Measurements from ENCODE around the gene DOC2B.
"Not testable (repeated sequence)": the region's sequence is repeated elsewhere in the genome, so short reads cannot be mapped to it uniquely, and the experiment has no call there.

DOC2B gene

DNA sequence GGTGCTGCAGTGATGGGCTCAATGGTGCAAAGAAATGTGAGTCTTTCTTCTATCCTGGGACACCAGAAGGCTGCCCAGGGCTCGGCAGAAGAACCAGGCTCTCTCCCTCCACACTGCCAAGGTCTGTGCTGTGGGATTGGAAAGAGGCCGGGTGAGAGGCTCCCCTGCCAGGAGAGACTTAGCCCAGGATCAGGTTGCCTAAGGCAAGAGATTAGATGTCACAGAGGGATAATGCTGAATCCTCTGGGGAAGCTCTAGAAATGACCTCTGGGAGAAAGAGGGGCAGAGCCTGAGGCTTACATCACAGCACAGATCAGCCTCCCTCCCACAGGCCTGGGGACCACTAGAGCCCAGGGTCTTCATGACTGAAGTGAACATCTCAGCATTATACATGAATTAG, 5.7 kb upstream of the DOC2B start:
- no peak for DNase-seq

DNA sequence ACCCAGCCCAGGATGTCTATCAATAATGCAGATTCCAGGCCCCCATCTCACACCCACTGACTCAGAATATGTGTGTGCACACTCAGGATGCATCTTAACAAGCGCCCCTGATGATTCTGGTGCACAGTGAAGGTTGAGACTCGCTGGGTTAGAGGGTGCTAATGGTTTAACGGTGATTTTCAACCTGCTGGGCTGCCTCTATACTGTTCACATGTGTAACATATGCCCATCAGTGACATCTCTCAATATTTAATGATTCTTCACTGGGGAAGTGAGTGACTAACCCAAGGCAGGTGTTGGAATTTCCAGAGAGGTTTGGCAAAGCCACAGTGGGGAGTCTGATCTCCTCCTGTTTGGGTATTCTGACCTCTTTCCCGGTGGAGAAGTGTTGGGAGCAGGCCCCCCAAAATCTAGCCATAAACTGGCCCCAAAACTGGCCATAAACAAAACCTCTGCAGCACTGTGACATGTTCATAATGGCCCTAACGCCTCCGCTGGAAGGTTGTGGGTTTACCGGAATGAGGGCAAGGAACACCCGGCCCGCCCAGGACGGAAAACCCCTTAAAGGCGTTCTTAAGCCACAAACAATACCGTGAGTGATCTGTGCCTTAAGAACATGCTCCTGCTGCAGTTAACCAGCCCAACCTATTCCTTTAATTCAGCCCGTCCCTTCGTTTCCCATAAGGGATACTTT, 4.1 kb upstream of the DOC2B start:
- DNase-seq: peak; percentile 21

DNA sequence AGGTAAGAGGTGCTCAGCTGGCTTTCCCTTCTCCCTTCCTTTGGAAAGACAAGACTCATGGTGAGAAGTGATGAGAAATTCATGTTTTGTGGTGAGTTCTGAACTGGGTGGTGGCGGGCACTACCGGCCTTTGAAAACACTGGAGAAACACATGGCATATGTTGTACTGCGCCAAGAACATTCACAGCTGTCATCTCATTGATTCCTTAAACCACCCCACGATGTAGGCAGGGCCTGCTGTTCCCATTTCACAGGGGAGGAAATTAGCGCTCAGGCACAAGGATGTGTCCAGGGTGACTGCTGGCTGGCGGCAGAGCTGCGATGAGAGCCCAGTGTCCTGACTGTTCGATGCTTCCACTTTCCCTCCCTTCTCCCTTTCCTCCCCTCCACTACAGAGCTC, 1.6 kb upstream of the DOC2B start:
- DNase-seq: no peak

DNA sequence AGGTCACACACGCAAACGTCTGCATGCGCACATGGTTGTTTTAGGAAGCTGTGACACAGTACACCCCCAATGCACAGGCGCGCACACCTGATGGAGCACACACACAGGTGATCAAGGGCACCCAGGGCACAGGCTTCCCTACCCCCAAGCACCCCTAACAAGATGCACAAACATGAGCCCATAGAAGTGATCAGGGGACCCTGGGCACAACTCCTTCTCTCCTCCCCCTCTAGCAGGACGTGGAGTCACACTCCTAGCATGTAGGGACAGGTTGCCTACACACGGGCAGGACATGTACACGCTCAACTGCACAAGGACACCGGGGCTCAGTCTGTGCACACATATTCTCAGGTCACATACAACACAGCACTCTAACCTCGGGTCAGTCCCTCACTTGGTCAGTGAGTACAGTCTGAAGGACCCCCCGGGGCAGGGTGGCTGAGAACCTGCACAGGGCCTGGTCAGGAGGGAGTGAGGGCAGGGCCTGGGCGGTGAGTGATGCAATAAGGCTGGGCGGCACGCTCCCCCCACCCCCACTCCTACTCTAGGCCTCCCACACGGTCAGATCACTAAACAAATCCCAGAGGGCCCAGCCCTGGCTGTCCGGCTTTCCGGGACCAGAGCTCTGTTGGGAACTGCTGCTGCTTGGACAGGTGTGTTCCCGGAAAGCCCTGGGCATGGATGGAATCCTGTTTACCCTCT, 751 bp upstream of the DOC2B start:
- no peak for DNase-seq

DNA sequence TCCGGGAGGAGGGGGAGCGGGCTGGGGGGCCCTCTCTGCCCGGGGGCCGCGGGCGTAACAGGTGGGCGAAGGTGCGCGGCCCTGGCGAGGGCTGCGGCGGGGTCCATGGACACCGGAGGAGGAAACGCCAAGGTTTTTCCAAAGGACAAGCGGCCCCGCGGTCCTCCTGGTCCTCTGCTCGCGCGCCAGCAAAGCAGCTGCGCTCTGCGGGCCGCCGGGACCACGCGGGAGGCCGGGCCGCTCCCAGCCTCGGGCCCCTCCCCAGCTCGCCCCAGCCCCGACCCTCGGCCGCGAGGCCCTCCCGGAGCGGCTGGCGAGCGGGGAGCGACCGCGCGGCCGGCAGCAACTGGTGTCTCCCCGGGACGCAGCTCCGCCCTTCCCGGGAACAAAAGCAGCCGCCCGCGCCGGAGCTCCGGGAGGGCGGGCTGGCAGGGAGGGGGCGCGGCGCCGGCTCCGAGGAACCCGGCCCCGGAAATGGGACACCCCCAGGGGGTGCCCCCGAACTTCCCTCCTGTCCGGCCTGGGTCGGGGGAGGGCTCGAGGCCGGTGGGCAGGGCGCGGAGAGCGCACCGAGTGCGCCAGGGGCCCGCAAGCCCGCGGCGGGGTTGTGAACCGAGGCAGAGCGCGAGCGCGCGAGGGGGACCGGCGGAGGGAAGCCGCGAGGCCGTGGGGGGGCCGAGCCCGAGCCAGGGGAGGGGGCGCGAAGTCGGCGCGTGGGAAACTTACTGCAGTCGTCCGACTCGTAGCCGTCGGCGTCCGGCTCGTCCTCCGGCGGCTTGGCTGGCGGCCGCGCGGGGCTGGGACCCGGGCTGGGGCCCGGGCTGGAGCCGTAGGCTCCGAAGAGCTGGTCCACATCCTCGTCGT, 837 bp downstream of the DOC2B start:
- no peak for DNase-seq

DNA sequence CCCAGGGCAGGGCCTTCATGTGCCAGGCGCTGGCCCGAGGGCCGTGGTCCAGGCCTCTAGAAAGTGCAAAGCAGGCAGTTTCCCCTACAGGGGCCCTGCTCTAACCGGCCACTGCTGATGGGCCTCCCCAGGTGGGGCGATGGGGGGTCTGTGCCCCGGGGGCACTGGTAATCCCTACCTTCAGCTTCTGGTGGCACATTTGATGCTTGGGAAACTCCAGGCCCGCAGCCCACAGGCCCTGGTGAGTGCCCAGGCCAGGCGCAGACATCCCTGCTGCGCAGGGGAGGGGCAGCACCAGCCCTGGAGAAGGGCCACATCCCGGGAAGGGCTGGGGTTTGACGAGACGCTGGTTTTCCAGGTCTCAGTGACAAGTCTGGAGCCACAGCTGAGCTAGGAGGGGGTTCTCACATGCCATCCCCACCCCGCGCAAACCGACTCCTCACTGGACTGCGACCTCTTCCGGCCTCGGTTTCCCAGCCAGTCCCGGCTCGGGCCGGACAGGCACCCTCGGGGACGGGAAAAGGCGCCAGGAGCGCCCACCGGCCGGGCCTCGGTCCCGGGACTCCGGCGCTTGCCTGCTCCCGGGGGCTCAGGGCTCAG, 1.6 kb downstream of the DOC2B start:
- no peak for DNase-seq

DNA sequence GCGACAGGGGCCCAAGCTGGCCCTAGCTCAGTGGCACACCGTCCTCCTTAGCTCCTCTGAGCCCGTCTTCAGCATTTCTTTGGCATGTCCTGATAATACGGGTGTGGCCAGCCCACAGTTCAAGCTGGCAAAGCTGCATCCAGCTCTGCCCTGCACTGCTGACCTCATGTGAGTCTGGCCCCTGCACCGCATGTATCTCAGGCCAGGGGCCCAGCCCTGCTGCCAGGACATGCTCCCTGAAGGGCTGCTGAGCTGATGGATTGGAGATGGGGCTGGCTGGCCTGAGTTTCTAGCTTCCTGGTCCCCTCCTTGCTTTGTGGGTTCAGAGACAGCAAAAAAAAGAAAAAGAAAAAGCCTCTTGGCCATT, 2.4 kb downstream of the DOC2B start:
- no peak for DNase-seq

DNA sequence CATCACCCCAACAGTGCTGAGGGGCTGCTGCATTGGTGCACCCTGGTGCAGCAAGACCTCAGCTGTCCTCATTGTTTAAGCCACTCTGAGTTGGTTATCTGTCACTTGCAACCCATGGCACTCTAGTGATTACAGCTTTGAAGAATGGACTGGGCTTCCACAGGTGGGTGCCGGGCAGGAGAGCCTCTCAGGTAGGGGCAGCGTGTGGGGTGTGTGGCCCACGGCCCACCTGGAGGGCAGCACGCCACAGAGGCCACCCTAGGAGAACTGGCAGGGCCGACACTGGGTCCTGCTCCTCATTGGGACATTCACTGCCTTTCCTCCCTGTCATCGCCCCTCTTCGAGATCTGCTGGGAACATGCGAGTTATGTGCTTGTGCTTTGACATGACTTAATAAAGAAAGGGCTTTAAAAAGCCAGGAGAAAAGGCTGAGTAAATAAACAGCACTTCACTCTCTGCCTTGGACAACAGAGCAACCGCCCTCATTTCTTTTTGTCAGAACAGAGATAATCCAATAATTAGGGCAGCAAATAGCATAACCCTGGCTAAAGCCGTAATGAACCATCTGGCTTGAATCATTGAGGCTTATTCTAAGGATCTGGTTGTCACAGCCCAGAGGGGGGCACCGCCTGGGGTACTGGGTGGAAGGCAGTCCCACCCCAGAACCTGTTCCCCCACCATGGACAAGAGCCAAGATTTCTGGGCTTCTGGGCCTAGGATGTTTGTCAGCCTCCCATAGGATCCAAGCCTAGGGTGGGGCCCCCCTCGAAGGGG, 3.0 kb downstream of the DOC2B start:
- no peak for DNase-seq

DNA sequence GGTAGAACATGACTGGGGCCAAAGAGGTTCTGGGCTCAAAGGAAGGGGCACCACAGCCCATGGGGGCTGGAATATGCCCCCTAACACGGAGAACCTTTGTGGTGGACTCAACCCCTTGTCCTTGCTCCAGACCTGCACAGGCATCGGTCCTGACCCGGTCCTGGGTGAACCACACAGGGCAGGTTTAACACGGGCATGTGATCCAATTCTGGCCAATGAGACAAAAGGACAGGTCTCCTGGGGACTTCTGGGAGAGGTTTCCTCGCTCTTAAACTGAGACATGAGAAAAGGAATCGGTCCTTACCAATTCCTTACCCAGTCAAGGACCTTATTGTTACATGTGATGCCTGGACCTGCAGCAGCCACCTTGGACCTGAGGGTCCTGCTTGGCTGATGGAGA, 3.7 kb downstream of the DOC2B start:
- no peak for DNase-seq

DNA sequence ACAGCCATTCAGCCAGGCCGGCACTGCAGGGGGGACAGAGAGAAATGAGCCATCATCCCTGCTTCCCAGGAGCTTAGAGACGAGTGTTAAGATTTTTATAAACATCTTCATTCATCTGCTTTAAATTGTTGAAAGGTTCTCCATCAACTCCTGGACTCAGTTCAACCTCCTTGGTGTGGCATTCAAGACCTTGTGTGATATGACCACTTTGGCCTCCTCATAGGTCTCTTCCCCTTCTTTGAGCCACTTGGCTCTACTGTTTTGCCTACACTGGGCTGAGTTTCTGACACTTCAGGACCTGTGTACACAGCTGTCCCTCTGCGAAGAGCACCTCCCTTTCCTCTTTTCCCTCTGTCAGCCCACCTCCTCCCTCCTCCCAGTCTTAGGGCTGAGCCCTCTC, 4.3 kb downstream of the DOC2B start:
- no peak for DNase-seq

DNA sequence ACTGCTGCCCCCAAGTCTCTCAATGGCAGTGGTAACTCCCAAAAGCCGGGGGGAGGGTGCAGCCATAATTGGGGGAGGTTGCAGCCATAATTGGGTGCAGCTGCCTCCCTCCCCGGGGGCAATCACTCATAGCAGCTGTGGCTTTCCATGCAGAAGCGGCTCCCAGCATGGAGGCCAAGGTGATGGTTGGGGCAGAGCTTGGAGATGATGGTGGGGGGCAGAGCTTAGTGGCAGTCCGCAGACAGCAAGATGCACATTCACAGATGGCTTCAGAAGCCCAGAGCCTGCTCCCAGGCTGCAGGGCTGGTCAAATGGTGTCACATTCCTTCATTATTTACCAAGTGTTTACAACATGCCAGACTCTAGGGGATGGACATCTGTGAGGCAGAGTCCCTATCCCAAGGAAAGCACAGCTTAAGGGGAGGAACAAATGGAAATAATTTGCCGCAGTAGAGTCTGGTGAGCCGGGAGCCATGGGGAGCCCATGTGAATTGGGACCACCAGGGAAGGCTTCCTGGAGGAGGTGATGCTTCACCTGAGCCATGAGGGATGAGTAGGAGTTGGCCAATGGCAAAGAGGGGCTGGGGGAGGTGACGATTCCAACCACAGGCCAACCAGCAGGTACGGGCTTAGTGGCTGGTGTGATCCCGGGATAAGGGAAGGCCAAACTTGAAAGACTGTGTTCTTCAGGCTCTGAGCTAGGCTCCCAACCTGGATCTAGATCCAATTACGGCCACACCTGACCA, 8.1 kb downstream of the DOC2B start:
- DNase-seq: no peak

DNA sequence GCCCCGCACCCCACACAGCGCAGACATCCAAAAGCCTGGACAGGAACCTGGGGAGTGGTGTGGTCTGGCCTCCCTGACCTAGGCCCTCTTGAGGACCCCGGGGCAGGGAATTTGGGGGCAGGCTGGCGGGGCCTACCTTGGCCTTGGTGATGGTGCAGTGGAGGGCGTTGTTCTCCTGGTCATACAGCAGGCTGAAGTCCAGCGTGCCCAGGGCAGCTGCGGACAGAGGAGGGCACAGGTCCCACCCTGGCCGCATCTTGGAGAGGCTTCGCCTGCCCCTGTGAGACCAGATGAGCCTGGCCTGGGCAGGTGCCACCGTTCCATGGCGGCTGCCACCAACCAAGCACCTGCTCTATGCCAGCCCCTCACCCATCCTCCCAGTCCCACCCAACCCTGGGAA, 9.0 kb downstream of the DOC2B start:
- DNase-seq: no peak

DNA sequence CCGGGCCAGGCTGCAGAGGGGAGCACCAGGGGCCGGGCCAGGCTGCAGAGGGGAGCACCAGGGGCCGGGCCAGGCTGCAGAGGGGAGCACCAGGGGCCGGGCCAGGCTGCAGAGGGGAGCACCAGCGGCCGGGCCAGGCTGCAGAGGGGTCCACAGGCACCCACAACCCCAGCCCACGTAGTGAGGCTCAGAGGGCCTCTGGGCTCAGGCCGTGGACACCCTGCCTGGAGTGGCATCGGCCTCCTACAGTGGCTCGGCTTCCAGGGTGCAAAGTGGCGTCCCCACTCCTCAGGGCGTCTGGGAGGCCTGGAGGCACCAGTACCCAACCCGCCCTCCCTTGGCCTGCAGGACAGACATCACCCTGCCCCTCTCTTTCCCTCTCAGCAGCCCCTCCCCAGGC, 9.6 kb downstream of the DOC2B start:
- no peak for DNase-seq

DNA sequence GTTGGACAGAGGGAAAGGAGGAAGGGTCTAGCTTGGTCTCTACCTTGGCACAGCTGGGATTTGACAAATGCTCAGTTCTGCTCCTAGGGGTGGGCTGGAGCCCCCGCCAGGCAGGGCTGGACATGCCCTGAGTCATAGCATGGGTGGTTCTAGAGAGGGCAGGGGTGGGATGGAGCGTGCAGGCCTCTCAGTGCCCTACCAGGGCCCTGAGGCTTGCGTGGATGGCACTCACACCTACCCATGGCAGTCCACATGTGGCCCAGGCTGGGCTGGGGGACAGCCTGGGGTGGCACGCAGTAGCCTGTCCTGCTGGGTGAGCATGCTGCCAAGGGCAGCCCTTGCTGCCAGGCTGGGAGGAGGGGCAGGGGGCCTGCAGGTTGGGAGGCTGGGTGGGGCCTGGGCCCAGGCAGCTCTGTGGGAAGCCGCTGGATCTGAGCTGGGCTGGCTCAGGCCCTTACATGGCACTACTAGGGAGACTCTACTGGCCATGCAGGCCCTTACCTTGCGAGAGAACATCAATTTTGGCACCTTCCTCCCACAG, 11.2 kb downstream of the DOC2B start:
- DNase-seq: no peak

DNA sequence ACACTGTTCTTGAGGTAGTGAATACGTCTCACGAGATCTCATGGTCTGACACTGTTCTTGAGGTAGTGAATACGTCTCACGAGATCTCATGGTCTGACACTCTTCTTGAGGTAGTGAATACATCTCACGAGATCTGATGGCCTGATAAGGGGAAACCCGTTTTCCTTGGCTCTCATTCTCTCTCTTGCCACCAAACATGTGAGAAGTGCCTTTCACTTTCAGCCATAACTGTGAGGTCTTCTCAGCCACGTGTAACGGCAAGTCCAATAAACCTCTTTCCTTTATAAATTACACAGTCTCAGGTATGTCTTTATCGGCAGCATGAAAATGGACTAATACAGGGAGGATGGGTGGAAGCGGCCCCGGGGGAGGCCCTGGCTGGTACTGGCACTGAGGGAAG, 12.8 kb downstream of the DOC2B start:
- DNase-seq: not testable (repeated sequence)

DNA sequence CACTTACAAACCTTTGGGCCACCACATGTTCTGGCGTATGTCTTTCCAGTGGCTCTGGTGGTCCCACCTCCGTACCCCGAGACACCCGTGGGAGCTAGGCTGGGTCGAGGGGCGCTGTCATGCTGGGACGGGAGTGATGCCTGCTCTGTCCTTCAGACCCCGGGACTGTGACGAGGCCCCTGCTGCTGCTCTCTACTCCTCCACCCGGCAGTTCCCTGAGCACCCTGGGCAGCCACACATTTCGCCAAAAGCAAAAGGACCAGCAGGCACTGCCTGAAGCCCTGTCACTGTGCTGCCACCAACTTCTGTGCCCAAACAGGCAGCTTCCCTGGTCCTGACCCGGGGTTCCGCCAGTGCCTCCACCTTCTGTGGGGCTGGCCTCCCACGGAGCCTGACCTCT, 15.5 kb downstream of the DOC2B start:
- no peak for DNase-seq

DNA sequence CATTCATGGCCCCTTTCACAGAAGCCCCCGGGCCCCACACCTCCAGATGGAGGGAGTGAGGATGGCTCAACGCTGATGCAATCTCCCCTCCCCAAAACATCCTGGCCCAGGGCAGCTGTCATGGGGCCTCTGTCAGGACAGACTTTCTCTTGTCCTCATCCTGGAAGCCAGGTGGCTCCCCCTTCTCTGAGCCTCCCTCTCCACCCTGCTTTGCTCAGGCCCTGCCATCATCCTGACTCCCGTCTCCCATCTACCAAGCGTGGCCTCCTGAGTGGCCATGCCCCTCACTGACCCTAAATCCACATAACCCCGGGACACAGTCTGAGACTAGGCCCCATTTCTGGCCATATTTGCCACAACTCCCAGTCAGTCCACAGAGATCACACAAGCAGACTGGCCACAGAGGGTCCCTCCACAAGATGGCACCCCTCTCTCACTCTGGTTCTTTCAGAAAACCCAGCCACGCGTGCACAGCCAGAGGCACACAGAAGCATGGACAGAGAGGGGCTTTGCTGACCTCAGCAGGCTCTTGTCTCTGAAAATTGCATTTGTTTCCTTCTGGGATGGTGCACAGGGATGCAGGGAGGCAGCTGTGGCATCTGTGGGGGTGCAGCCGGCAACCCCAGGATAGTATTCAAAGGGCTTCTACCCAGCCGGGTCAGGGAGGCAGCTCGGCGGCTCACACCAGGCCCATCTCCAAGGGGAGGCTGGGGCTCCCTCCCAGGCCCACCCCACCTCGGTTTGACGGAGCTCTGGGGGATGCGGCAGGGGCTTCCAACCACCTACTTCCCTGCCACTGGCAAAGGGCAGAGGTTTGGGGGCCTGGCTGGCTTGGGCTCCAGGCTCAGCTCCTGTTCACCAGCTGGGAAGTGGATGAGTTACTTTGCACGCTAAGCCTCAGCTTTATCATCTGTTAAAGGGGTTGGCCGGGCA, 16.9 kb downstream of the DOC2B start:
- no peak for DNase-seq

DNA sequence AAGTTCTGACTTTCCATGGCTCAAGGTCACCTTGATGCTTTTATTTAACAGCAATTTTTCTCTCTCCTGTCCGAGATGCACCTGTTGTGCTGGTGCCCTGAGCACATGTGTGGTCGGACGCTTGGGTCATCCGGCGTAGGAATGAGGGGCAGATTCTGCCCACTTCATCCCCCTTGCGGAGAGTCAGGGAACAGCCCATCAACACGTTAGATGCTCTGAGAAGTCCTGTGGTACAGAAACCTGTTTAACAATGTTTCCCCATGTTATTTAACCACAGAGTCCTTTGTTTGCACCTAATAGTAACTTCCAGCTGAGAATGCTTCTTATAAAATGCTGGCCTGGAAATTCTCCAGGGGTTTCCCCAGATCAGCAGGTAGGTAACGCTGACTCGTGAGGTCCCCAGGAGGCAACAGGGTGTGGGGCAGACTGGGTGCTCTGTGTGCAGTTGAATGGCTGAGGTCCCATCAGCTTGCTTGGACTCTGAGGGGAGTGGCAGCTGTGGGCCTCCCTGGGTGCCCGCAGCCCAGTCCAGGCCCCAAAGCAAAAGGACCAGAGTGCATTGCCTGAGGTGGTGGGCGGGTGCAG, 17.8 kb downstream of the DOC2B start:
- no peak for DNase-seq

DNA sequence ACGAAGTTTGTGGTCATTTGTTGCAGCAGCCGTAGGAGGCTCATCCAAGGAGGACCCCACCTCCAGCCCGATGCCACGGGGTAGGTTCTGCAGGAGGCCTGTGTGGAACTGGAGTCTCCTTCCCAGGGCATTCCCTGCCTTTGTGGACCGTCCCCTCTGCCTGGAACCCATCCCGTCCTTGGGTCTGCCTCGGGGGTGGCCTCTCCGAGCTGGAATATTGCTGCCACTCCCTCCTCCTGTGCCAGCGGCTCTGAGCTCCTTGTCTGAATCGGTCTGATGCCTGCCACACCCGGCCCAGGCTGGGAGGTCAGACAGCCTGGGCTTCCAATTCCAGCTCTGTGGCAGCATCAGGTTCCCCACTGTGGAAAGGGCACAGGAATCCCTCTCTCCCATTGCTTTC, 18.8 kb downstream of the DOC2B start:
- DNase-seq: no peak

DNA sequence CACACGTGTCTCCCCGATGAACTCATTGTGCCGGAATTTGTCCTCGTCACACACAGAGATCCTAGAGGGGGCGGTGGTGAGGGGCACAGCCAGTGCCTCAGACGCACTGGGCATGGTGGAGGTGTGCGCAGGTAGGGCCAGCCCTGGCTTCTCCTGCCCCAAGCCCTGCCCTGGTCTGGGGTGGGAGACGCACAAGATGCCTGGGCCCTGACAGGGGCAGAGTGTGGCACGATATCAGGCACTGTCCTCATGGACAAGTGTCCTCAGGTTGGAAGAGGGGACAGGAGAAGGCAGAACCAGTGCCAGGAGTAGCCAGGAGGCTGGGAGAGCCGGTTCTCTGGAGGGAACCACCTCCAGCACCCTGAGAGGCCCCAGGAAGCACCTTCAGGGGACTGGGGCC, 20.0 kb downstream of the DOC2B start:
- no peak for DNase-seq

Measured in central memory CD4-positive, alpha-beta T cell (primary cell).